ACC112 (cell line): Measurements from ENCODE around the gene RNASEH2A.

Experiments used
- H2AFZ ChIP-seq: fragments of 200-600 bp; sonication (generic); one replicate; pipeline ENCODE4 v1.6.0; 2017; ENCODE audit warnings: antibody characterized with exemption, low read length; ENCODE audit not compliant: unreplicated experiment
- H3K27ac ChIP-seq: fragments of 200-600 bp; sonication (generic); 2 replicates; pipeline ENCODE4 v1.5.1; 2014; ENCODE audit warnings: low read depth, mild to moderate bottlenecking, antibody characterized with exemption, low read length, moderate library complexity
- H3K27me3 ChIP-seq: fragments of 200-600 bp; sonication (generic); 2 replicates; pipeline ENCODE4 v1.6.1; 2014; ENCODE audit warnings: mild to moderate bottlenecking, antibody characterized with exemption, low read length, moderate library complexity, mixed read lengths; ENCODE audit not compliant: insufficient read depth
- H3K36me3 ChIP-seq: fragments of 200-600 bp; sonication (generic); 2 replicates; pipeline ENCODE4 v1.6.1; 2016; ENCODE audit warnings: mild to moderate bottlenecking, antibody characterized with exemption, low read length, moderate library complexity, mixed read lengths; ENCODE audit not compliant: insufficient read depth
- H3K4me1 ChIP-seq: fragments of 200-600 bp; sonication (generic); one replicate; pipeline ENCODE4 v1.6.1; 2016; ENCODE audit warnings: low read length, mixed read lengths; ENCODE audit not compliant: insufficient read depth, unreplicated experiment, control insufficient read depth
- H3K4me3 ChIP-seq: fragments of 200-600 bp; sonication (generic); 2 replicates; pipeline ENCODE4 v1.5.1; 2014; ENCODE audit warnings: mild to moderate bottlenecking, low read depth, low read length
- H3K79me2 ChIP-seq: fragments of 200-600 bp; sonication (generic); one replicate; pipeline ENCODE4 v1.6.0; 2016; ENCODE audit warnings: low read length; ENCODE audit not compliant: control insufficient read depth, unreplicated experiment, insufficient read depth

RNASEH2A gene

DNA sequence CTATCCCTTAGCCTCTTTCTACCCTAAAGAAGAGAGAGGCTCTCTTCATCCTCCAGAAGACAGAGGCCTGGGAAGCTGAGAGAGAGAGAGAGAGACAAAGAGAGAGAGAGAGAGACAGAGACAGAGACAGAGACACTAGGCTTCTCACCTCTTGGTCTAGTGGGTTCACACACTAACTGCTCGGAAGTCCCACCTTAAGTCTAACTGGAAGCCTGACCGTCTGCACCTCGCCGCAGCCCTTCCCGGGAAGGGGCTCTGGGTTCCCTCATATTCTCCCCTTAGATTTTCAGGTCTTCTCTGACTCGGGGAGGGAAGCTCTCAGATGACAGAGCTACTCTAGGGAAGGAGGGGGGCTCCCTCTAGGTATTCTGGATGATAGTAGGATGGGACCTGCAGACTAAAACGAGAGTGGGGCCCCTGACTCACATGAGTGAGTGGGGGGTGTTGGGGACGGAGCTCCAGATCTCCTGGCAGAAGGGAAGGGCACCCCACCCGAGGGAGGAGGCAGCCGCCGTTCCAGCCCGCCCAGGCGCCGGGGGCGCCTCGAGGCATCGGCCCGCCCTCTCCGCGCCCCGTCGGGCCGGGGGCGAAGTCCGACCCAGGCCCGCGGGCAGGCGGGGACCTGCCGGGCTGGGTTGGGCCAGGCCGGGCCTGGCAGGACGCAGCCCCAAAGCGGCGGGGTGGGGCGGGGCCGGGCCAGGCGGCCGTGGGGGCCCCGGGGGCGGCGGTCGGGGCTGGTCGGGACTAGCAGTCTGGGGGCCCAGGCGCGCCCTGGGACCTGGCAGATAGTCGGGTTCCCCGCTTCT lies 17.1 kb upstream of the RNASEH2A start:
- H3K4me1 ChIP-seq: peaks cover 44% of the 10 kb centered on the region
- no peaks in the 10 kb centered on the region for H3K27me3 ChIP-seq
- peak overlapping the region; percentile 93 for H3K4me3 ChIP-seq
- H3K36me3 ChIP-seq: no peaks in the 10 kb centered on the region
- H2AFZ ChIP-seq: peak overlapping the region; percentile 50
- peaks cover 20% of the 10 kb centered on the region for H3K79me2 ChIP-seq
- H3K27ac ChIP-seq: peak overlapping the region; percentile 100

- no peaks in the 10 kb centered on the region for H3K27me3 ChIP-seq
- peaks cover 20% of the 10 kb centered on the region for H3K79me2 ChIP-seq
- H3K36me3 ChIP-seq: no peaks in the 10 kb centered on the region
- peaks cover 41% of the 10 kb centered on the region for H3K4me1 ChIP-seq
- peak overlapping the region; percentile 100 for H3K27ac ChIP-seq
- peak overlapping the region; percentile 93 for H3K4me3 ChIP-seq
- H2AFZ ChIP-seq: no peak overlapping the region
Measured at GRCh38 chr19:12789904-12790619, 16.3 kb upstream of the RNASEH2A start.

DNA sequence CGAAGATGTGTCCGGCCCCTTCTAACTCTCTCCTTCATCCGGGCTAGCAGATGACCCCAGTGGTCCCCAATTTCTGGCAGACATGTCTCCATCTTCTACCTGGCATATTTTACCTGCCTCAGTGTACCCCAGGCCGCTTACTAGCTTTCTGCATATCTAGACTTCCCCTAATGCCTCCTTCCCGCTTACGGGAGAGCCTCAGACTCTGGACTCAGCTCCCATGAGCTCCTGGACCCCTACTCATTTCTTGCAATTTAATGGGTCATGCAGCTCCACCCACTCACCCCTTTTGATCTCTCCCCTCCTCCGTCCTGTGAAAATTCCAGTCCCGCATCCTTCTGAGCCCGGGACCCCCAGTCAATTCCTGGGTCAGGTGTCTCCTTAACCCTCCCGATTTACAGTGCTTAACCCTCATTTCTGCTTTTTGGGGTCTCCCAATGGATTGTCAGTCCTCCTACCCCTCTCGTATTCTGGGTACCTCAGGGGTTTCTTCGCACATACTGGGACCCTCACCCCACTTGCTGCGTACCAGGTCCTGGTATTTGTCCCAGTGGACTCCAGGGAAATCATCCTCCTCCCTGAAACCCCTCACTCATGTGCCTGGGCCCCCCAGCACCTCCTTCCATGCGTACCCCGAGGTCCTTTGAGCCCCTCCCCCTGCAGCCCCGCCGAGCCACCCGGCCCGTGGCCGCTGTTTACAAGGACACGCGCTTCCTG lies 15.6 kb upstream of the RNASEH2A start:
- Histone ChIP-seq H3K27ac (peak overlapping the region; percentile 100), H3K79me2 (peaks cover 20% of the 10 kb centered on the region), H3K36me3 (no peaks in the 10 kb centered on the region), H2AFZ (no peak overlapping the region), H3K4me1 (peaks cover 33% of the 10 kb centered on the region), H3K27me3 (no peaks in the 10 kb centered on the region), H3K4me3 (peak overlapping the region; percentile 93)

GRCh38 chr19:12791345-12792050 lies 14.9 kb upstream of the RNASEH2A start, which contains the start of gene JUNB:
JUNB (plus strand) TSS chr19:12791486; CDS start chr19:12791772, 286 bp downstream.
- Histone ChIP-seq H3K36me3 (no peaks in the 10 kb centered on the region), H3K4me3 (peak within 1 kb of the TSS; percentile 93), H3K27ac (peak within 1 kb of the TSS; percentile 100), H2AFZ (no peak within 1 kb of the TSS), H3K4me1 (peaks cover 26% of the 10 kb centered on the region), H3K27me3 (no peaks in the 10 kb centered on the region), H3K79me2 (peaks cover 20% of the 10 kb centered on the region)

GRCh38 chr19:12792051-12792852 lies 14.1 kb upstream of the RNASEH2A start:
- Histone ChIP-seq H3K4me3 (peak overlapping the region; percentile 93), H2AFZ (no peak overlapping the region), H3K4me1 (peaks cover 24% of the 10 kb centered on the region), H3K27me3 (no peaks in the 10 kb centered on the region), H3K27ac (peak overlapping the region; percentile 100), H3K36me3 (no peaks in the 10 kb centered on the region), H3K79me2 (peaks cover 20% of the 10 kb centered on the region)

- H3K79me2 ChIP-seq: peaks cover 20% of the 10 kb centered on the region
- H2AFZ ChIP-seq: no peak overlapping the region
- H3K4me3 ChIP-seq: peak overlapping the region; percentile 93
- H3K27me3 ChIP-seq: no peaks in the 10 kb centered on the region
- peak overlapping the region; percentile 100 for H3K27ac ChIP-seq
- H3K4me1 ChIP-seq: peaks cover 24% of the 10 kb centered on the region
- no peaks in the 10 kb centered on the region for H3K36me3 ChIP-seq
Measured at GRCh38 chr19:12792853-12793289, 13.5 kb upstream of the RNASEH2A start.

- H3K4me3 ChIP-seq: peak overlapping the region; percentile 93
- no peaks in the 10 kb centered on the region for H3K27me3 ChIP-seq
- H3K79me2 ChIP-seq: peaks cover 20% of the 10 kb centered on the region
- peak overlapping the region; percentile 100 for H3K27ac ChIP-seq
- H3K4me1 ChIP-seq: peaks cover 17% of the 10 kb centered on the region
- H3K36me3 ChIP-seq: no peaks in the 10 kb centered on the region
- no peak overlapping the region for H2AFZ ChIP-seq
Measured at GRCh38 chr19:12793290-12794195, 12.8 kb upstream of the RNASEH2A start.

DNA sequence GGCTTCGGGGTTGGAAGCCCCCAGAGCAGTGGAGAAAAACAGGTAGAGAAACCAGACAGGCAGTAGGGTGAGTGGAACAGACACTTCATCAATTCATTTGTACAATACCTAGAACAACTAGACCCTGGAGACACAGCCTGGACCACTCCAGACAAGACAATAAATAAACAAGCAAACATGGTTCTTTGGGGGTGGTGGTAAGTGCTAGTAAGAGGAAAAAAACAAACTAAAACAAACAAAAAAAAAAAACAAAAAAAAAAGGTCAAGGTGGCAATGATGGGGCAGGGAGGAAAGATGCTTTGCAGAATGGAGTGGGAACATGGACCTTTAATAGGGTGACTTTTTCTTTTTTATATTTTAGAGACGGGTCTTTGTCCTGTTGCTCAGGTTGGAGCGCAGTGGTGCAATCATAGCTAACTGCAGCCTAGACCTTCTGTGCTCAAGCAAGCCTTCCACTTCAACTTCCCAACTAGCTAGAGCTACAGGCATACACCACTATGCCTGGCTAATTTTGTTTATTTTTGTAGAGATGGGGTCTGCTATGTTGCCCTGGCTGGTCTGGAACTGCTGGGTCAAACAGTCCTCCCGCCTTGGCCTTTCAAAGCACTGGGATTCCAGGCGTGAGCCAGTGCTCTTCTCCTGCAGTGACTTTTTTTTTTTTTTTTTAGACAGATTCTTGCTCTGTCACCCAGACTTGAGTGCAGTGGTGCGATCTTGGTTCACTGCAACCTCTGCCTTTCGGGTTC lies 12.0 kb upstream of the RNASEH2A start:
- H3K4me3 ChIP-seq: peak overlapping the region; percentile 93
- H3K27ac ChIP-seq: peak overlapping the region; percentile 100
- no peaks in the 10 kb centered on the region for H3K27me3 ChIP-seq
- H3K36me3 ChIP-seq: no peaks in the 10 kb centered on the region
- H3K4me1 ChIP-seq: peaks cover 9% of the 10 kb centered on the region
- H2AFZ ChIP-seq: no peak overlapping the region
- peaks cover 20% of the 10 kb centered on the region for H3K79me2 ChIP-seq
